Stomach (tissue), 9 donors: ENCODE measurements around the gene GNG7. TPM values are rescaled to one million over a fixed set of nuclear protein-coding genes. Genes with fewer than 3 reads are reported as not detected.

ENCODE experiments used
- DNase-seq, 2 donors: peaks; one replicate each; pipeline versions ENCODE4 v3.0.0 to v3.0.0-alpha.2; 2013 to 2019
- H3K27ac ChIP-seq, 5 donors: fragments of 200-600 bp in 4 of 5; sonication (generic) in 4 of 5; one replicate each; pipeline ENCODE4 v1.5.1; 2013 to 2019; ENCODE audit warnings: mild to moderate bottlenecking in 1 of 5, moderate library complexity in 1 of 5
- H3K27me3 ChIP-seq, 3 donors: fragments of 200-600 bp; sonication (generic); one replicate each; pipeline ENCODE4 v1.5.1; 2017 to 2019; ENCODE audit warnings: mixed run types in 1 of 3
- H3K36me3 ChIP-seq, 4 donors: fragments of 200-600 bp; sonication (generic); 1 replicate in 3 of 4; 2 replicates in 1 of 4; pipeline ENCODE4 v1.5.1; 2016 to 2019
- H3K4me1 ChIP-seq, 4 donors: fragments of 200-600 bp; sonication (generic); one replicate each; pipeline ENCODE4 v1.5.1; 2016 to 2019
- H3K4me3 ChIP-seq, 4 donors: fragments of 200-600 bp; sonication (generic) in 3 of 4; one replicate each; pipeline ENCODE4 v1.5.1; 2016 to 2019; ENCODE audit warnings: mild to moderate bottlenecking in 1 of 4
- H3K9me3 ChIP-seq, 4 donors: fragments of 200-600 bp; sonication (generic); one replicate each; pipeline ENCODE4 v1.5.1; 2016 to 2019
- EP300 ChIP-seq: sonication (generic); formaldehyde crosslinking; IDR thresholded peaks from one replicate; pipeline ENCODE4 v1.6.1; 2017; ENCODE audit warnings: antibody characterized with exemption
- POLR2A ChIP-seq, 4 donors: fragments of 450-650 bp; IDR thresholded peaks; one replicate each; pipeline ENCODE4 v1.6.1; 2016; ENCODE audit warnings: antibody characterized with exemption in 4 of 4, control low read depth in 2 of 4, mild to moderate bottlenecking in 1 of 4, moderate library complexity in 1 of 4
- POLR2AphosphoS5 ChIP-seq, 3 donors: sonication (generic); formaldehyde crosslinking; IDR thresholded peaks; one replicate each; pipeline ENCODE4 v1.6.1; 2016; ENCODE audit warnings: antibody characterized with exemption in 3 of 3
- WGBS, 5 donors: extraction: QIAGEN DNeasy Blood & Tissue Kit in 3 of 5; methylation state at CpG; one replicate each; pipeline versions ENCODE4 v1.1.5 to v1.1.7; 2013 to 2018; 5-methylcytosine and 5-hydroxymethylcytosine counted together
- intact Hi-C: fragments of 100-400 bp; cut with DNase I; formaldehyde crosslinking; loops from one replicate; pipeline ENCODE4 v1.15.1; 2023; ENCODE audit warnings: low total_unique reads
- polyA plus RNA-seq, 3 donors: library from polyadenylated mRNA; stranded (reverse); fragments of 200-250 nt; gene quantifications; one replicate each; pipeline ENCODE4 v1.2.3, GENCODE V29; 2013
- total RNA-seq, 5 donors: library from RNA; depleted of rRNA; stranded (reverse); fragments of >200 nt; gene quantifications; one replicate each; pipeline versions ENCODE4 v1.1.0 to v1.2.3, GENCODE V29; 2014 to 2016
- TF ChIP-seq, protein P1 (sequence below), 7 experiments: fragments of 450-650 bp in 4 of 7; fragments of 200-600 bp in 3 of 7; sonication (generic) in 3 of 7; IDR thresholded peaks; one replicate each; pipeline ENCODE4 v1.5.1; 2016 to 2019; ENCODE audit warnings: antibody characterized with exemption in 7 of 7, control low read depth in 2 of 7, mild to moderate bottlenecking in 1 of 7
- donor health status: healthy with polysubstance abuse.
- donor health status: Bipolar disorder and iron deficiency.
- donor health status: healthy.

Gene GNG7
- total and polyA plus RNA-seq, 8 donors, result 0.58 to 15.1 (median 4.3) TPM

DNA sequence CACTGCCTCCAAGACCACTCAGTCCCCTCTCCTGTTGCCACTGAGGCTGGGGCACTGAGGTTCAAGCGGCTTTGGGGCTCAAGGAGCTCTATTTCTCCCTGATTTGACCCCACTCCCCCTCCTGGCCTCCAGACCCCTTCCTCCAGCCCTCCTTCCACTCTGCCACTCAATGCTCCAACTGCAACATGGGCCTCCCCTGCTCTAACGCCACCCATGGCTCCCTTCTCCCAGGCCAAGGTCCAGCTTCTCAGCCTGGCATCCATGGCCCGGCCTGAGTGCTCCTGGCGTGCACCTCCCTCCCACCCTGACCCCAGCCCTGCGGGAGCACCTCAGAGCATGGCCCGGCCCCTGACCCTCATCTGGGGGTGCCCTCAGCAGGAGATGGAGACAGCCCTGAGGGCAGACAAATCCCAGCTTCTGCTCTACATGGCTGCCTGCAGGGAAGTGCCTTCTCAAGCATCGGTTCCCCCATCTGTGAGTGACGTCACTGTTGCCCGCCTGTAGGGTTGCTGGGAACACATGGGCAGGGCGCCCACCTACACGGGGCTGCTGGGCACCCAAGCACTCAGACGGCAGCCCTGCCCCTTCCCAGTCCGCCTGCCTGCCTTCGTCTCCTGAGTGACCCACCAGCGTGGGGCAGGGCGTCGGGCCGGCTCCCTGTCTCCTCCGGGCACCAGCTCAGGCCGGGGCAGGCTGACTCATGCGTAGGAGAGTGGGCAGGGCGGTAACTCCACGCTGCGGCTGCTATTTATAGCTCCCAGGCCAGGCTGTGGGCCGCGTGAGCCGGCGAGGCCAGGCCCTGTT, 20.2 kb upstream of the GNG7 start:
- Histone ChIP-seq H3K27me3 (peaks cover 5 to 84% (median 56%) of the 10 kb centered on the region in 3 donors), H3K4me1 (peaks cover 25 to 53% (median 41%) of the 10 kb centered on the region in 4 donors), H3K27ac (peak overlapping the region; percentile 12 to 73 (median 64)), H3K4me3 (peak overlapping the region in 1 of 4 donors; percentile 10), H3K9me3 (no peaks in the 10 kb centered on the region), H3K36me3 (no peaks in the 10 kb centered on the region)
- intact Hi-C loops, result no loop called here
- peak; percentile 78 to 81 for DNase-seq
- TF ChIP-seq POLR2AphosphoS5 (IDR thresholded peaks at IDR 0.05) (peak in 1 of 3 donors; percentile 8), POLR2A (IDR thresholded peaks at IDR 0.05) (no peak)
- TF ChIP-seq, protein P1, sequence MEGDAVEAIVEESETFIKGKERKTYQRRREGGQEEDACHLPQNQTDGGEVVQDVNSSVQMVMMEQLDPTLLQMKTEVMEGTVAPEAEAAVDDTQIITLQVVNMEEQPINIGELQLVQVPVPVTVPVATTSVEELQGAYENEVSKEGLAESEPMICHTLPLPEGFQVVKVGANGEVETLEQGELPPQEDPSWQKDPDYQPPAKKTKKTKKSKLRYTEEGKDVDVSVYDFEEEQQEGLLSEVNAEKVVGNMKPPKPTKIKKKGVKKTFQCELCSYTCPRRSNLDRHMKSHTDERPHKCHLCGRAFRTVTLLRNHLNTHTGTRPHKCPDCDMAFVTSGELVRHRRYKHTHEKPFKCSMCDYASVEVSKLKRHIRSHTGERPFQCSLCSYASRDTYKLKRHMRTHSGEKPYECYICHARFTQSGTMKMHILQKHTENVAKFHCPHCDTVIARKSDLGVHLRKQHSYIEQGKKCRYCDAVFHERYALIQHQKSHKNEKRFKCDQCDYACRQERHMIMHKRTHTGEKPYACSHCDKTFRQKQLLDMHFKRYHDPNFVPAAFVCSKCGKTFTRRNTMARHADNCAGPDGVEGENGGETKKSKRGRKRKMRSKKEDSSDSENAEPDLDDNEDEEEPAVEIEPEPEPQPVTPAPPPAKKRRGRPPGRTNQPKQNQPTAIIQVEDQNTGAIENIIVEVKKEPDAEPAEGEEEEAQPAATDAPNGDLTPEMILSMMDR (IDR thresholded peaks at IDR 0.05), result no peak
- 35 to 68% (median 38%) methylated on average over 9 to 28 of the region's 28 CpGs for WGBS, 5 donors

DNA sequence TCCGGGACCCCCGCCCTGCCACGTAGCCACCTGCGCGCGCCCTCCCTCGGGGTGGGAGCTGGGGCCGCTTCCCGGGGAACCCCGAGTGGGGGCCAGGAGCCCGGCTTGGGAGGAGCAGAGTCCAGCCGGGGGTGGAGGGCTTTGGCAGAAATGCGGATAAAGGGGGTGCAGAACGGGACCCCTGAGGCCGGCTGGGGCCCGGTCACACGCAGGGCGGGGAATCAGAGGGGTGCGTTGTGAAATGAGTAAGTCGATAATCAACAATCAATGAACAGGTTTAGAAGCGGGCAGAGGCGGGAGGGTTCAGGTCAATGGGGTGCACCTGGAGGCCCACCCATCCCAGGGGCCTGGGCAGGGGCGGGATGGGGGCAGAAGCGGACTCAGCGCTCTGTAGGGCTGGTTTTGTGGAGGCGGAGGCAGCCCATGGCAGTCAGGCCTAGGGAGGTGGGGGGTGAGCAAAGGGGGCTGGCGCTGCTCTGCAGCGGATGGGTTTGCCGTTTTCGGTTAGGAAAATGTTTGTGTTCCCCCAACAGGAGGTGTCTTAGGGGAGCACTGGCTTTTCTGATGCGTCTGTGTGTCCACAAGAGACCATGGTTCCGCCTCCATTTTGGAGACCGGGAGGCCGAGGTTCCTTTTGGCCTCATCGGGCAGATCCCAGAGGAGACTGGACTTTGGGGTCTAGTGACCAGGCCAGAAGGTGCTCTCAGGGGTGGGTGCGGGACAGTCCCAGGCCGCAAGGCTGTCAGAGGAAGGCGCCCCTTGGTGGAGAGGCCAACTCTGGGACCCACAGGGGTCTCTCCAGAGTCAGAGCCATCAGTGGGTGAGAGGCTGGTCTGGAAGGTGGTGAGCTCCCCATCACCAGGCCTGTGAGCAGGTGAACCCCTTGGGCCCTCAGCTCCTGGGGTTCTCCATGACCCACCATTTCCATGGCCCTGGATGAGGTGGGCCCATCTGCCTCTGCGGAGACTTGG, 19.4 kb upstream of the GNG7 start:
- DNase-seq, result peak in 1 of 2 donors; percentile 32
- peak overlapping the region; percentile 52 to 56 (median 53) for H3K4me3 ChIP-seq
- intact Hi-C loops, result no loop called here
- TF ChIP-seq EP300 (no peak), POLR2AphosphoS5 (IDR thresholded peaks at IDR 0.05) (no peak), POLR2A (IDR thresholded peaks at IDR 0.05) (no peak)
- TF ChIP-seq, protein P1 (IDR thresholded peaks at IDR 0.05), result no peak
- H3K27me3 ChIP-seq, result peaks cover 5 to 75% (median 47%) of the 10 kb centered on the region in 3 donors
- no peaks in the 10 kb centered on the region for H3K9me3 ChIP-seq
- H3K27ac ChIP-seq, result peak overlapping the region in 1 of 5 donors; percentile 64
- H3K36me3 ChIP-seq, result no peaks in the 10 kb centered on the region
- WGBS, 5 donors, result 29 to 42% (median 34%) methylated on average over 28 to 39 of the region's 39 CpGs
- H3K4me1 ChIP-seq, result peaks cover 25 to 49% (median 40%) of the 10 kb centered on the region in 4 donors

DNA sequence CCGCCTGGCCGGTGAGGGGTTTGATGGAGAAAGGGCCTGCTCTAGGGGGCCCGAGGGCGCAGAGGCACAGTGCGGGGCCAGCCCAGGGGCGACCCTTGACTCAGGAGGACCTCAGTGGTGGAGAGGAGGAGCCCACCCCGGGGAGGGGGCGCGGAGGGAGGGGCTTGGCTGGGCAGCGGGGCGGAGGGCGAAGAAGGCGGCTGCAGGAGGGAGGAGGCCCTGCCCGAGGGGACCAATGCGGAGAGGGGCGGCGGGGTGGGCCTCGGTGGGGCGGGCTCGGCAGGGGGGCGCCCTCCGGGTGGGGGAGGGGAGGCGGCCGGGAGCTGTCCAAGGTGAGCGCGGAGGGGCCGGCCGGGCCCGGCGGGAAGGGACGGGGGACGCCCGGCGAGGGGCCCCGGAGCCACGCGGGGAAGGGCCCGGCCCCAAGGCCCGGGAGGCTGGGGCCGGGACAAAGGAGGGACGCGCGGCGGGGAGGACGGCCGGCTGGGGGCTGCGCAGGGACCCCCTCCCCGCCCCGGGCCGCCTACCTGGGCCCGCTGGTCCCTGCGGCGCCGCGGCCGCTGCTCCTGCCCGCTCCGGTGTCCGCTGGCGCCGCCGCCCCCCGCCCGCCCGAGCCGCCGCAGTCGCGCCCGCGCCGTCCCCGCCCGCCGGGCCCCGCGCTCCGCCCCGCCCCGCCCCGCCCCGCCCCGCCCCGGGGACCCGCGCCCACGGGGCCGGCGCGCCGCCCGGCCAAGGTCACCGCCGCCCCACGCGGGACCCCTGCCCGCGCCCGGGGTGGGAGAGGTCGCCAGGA, 18.5 kb upstream of the GNG7 start, which contains the start of gene DIRAS1:
TSS of gene DIRAS1 (minus strand) at position 596 of the 793 bp plus-strand sequence. CDS start 3,566 bp downstream, outside the sequence.
- Histone ChIP-seq H3K4me3 (peak within 1 kb of the TSS; percentile 52 to 56 (median 53)), H3K27me3 (peaks cover 5 to 67% (median 38%) of the 10 kb centered on the region in 3 donors), H3K9me3 (peaks cover 0 to 2% (median under 1%) of the 10 kb centered on the region in 4 donors), H3K4me1 (peaks cover 25 to 43% (median 39%) of the 10 kb centered on the region in 4 donors), H3K27ac (peak within 1 kb of the TSS in 2 of 5 donors; percentile 2 to 71), H3K36me3 (no peaks in the 10 kb centered on the region)
- no peak for TF ChIP-seq EP300
- 0 to 1% (median 1%) methylated on average over 21 to 82 of the region's 100 CpGs; no CpG with 5 or more reads in 1 of the 5 donors for WGBS, 5 donors
- intact Hi-C loops, result no loop called here
- peak in 1 of 2 donors; percentile 55 for DNase-seq

DNA sequence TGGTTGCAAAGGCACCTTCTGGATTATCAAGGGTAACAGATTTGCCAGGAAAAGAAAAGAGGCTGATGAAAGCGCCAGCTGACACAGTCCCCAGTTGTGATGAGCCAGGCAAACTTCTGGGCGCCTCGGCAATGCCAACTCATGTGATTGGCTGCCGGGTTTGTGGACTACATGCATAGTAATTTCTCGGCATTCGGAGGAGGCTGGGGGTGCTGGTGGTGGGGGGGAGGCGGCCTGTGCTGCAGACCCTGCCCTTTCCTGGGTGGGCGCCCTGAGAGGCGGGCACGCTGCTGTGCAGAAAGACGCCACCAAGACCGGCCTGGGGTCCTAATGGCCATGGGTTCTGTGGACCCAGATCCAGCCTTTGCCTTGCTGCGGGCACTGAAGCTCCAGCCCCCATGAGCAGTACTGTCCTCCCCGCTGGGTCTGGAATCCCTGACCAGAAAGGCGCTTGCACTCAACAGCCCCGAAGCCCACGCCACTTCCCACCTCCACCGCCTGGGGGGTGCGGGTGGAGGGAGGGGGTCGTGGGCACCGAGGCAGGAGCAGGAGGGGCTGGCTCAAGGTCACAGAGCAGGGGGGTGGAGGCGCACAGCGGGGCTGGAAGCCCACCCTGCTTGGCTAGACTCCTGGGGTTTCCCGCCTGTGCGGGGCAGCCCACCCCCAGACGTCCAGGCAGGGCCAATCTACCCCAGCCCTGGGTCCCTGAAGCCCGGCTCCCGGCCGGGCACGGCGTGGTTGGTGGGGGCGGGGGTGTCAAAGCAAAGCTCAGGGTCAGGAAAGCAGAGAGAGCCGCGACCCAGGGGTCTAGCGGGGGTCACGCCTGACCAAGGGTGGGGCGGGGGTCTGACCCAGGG, 17.7 kb upstream of the GNG7 start:
- peak in 1 of 2 donors; percentile 45 for DNase-seq
- H3K36me3 ChIP-seq, result no peaks in the 10 kb centered on the region
- peaks cover 25 to 43% (median 39%) of the 10 kb centered on the region in 4 donors for H3K4me1 ChIP-seq
- H3K9me3 ChIP-seq, result peaks cover 4 to 10% (median 9%) of the 10 kb centered on the region in 4 donors
- H3K27ac ChIP-seq, result peak overlapping the region in 2 of 5 donors; percentile 2 to 71
- intact Hi-C loops, result no loop called here
- WGBS, 5 donors, result 5 to 38% (median 7%) methylated on average over 9 to 37 of the region's 37 CpGs
- H3K4me3 ChIP-seq, result peak overlapping the region; percentile 52 to 56 (median 53)
- TF ChIP-seq POLR2A (IDR thresholded peaks at IDR 0.05) (no peak), EP300 (no peak), POLR2AphosphoS5 (IDR thresholded peaks at IDR 0.05) (no peak)
- TF ChIP-seq, protein P1 (IDR thresholded peaks at IDR 0.05), result no peak
- H3K27me3 ChIP-seq, result peaks cover 5 to 59% (median 34%) of the 10 kb centered on the region in 3 donors
